Measurements from ENCODE around the gene SRSF5.

SRSF5 gene

DNA sequence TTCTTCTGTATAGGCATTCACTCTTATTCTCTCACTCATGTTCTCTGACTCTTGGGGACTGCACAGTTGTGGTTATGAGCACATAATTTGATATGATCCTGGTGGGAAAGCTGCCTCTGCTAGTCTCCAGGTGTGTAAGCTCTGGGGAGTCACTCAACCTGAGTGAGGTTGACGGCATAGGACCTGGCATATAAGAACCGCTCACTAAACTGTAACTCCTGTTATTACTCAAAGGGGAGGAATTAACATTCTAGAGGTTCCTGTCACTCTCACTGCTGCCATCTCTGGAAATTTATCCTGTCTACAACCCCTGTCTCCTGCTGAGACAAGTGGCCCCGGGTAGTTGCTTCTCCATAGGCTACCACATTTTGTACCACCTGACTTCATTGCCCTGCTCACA, 14.0 kb downstream of the SRSF5 start:
- ATAC-seq, result no peak

DNA sequence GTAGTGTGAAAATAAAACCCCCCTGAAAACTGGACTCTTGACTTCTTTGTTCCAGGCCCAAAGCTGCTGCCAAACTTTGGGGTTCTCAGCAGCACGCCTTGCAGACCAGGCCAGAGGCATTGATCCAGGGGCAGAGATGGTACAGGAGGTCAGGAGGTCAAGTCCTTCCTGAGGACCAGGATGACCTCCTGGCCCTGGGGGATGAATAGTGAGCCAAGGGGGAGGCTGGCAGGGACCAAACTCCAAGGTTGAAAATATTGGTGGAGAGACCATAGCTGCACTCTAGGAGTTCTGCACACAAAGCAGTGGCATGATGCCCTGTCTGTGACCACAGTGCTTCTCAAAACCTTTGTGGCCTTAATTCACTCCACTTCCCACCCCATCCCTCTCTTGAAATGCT, 18.0 kb downstream of the SRSF5 start:
- ATAC-seq, result no peak
- TF ChIP-seq SNAI2 (CRISPR knock-in tag; IDR thresholded peaks at IDR 0.05), result no peak
- no peak for TF ChIP-seq BACH2 (CRISPR knock-in tag; IDR thresholded peaks at IDR 0.05; ENCODE audit: borderline replicate concordance)
- TF ChIP-seq ZFP3 (CRISPR knock-in tag; IDR thresholded peaks at IDR 0.05), result peak; percentile 46; the same call in 1 of the 2 replicates

More for the DNA sequence above, 14.0 kb downstream of the SRSF5 start:
- no peak for TF ChIP-seq TCF4 (CRISPR knock-in tag; IDR thresholded peaks at IDR 0.05; ENCODE audit: borderline replicate concordance)
- TF ChIP-seq, protein P1, sequence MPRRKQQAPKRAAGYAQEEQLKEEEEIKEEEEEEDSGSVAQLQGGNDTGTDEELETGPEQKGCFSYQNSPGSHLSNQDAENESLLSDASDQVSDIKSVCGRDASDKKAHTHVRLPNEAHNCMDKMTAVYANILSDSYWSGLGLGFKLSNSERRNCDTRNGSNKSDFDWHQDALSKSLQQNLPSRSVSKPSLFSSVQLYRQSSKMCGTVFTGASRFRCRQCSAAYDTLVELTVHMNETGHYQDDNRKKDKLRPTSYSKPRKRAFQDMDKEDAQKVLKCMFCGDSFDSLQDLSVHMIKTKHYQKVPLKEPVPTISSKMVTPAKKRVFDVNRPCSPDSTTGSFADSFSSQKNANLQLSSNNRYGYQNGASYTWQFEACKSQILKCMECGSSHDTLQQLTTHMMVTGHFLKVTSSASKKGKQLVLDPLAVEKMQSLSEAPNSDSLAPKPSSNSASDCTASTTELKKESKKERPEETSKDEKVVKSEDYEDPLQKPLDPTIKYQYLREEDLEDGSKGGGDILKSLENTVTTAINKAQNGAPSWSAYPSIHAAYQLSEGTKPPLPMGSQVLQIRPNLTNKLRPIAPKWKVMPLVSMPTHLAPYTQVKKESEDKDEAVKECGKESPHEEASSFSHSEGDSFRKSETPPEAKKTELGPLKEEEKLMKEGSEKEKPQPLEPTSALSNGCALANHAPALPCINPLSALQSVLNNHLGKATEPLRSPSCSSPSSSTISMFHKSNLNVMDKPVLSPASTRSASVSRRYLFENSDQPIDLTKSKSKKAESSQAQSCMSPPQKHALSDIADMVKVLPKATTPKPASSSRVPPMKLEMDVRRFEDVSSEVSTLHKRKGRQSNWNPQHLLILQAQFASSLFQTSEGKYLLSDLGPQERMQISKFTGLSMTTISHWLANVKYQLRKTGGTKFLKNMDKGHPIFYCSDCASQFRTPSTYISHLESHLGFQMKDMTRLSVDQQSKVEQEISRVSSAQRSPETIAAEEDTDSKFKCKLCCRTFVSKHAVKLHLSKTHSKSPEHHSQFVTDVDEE (CRISPR knock-in tag; IDR thresholded peaks at IDR 0.05), result no peak

DNA sequence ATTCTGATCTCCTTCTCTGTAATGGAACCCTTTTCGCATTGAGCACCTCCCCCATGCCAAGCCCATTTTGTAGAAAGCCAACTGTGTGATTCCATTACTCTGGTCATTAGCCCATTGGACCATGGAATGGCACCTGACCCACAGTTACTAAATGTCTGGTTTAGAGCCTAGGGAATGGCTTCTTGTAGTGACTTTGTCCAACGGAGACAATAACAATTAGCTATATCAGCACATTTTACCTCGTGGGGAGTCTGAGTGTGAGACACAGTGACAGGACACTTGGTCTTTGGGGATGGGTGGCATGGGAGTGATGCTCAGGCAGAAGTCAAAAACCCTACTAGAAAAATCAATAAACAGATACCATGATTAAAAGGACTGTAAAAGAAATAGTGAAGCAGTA, 19.7 kb downstream of the SRSF5 start:
- no peak for TF ChIP-seq ZC3H10 (CRISPR knock-in tag; IDR thresholded peaks at IDR 0.05)
- TF ChIP-seq SNAI2 (CRISPR knock-in tag; IDR thresholded peaks at IDR 0.05), result no peak
- no peak for TF ChIP-seq CSDC2 (CRISPR knock-in tag; IDR thresholded peaks at IDR 0.05)
- TF ChIP-seq TOX (CRISPR knock-in tag; IDR thresholded peaks at IDR 0.05; ENCODE audit: borderline replicate concordance), result no peak
- ATAC-seq, result no peak

DNA sequence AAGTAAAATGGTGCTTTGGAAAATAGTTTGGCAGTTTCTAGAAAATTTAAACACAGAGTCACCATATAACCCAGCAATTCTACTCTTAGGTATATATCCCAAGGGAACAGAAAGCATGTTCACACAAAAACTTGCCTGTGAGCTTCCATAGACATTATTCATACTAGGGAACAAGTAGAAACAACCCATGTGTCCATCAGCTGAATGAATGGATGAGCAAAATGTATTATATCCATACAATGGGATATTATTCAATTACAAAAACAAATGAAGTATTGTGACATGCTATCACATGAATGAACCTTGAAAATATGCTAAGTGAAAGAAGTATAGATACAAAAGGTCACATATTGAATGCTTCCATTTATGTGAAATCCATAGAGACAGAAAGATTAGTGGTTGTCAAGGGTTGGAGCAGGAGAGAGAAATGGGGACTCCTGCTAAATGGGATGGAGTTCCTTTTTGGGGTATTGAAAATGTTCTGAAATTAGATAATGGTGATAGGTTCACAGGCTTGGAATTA, 22.2 kb downstream of the SRSF5 start:
- no peak for ATAC-seq

DNA sequence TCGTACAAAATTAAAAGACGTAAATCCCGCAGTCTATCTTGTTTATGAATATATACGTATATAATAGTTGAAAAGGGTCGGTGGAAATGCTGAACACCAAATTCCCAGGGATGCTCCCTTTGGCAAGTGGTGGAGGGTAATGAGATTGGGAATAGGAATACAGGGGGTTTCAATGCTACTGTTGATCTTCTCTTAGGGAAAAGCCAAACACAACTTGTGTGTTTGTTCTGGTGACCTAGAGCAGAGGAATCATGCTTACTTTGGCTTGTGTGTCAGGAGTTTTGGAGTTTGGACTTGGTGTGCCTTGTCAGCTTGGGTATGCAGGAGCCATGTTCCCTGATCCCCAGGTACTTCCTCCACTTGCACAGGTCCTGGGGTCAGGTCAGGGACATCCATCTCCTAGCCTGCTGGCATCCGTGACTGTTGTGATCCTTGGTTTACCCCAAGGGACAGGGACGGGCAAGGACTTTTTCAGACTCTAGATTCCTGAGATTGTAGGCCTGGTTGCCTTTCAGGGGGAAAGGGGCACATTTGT, 26.0 kb downstream of the SRSF5 start:
- no peak for ATAC-seq
- TF ChIP-seq, protein P2, sequence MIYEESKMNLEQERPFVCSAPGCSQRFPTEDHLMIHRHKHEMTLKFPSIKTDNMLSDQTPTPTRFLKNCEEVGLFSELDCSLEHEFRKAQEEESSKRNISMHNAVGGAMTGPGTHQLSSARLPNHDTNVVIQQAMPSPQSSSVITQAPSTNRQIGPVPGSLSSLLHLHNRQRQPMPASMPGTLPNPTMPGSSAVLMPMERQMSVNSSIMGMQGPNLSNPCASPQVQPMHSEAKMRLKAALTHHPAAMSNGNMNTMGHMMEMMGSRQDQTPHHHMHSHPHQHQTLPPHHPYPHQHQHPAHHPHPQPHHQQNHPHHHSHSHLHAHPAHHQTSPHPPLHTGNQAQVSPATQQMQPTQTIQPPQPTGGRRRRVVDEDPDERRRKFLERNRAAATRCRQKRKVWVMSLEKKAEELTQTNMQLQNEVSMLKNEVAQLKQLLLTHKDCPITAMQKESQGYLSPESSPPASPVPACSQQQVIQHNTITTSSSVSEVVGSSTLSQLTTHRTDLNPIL (CRISPR knock-in tag; IDR thresholded peaks at IDR 0.05; ENCODE audit: low read depth), result no peak
- TF ChIP-seq ESRRG (CRISPR knock-in tag; IDR thresholded peaks at IDR 0.05) (no peak), OSR1 (CRISPR knock-in tag; IDR thresholded peaks at IDR 0.05) (no peak), PPARA (CRISPR knock-in tag; IDR thresholded peaks at IDR 0.05; ENCODE audit: borderline replicate concordance) (no peak), ZFP30 (CRISPR knock-in tag; IDR thresholded peaks at IDR 0.05) (no peak), CSDC2 (CRISPR knock-in tag; IDR thresholded peaks at IDR 0.05) (no peak), TCF4 (CRISPR knock-in tag; IDR thresholded peaks at IDR 0.05; ENCODE audit: borderline replicate concordance) (no peak), ISL1 (CRISPR knock-in tag; IDR thresholded peaks at IDR 0.05) (no peak)
- TF ChIP-seq, protein P3, sequence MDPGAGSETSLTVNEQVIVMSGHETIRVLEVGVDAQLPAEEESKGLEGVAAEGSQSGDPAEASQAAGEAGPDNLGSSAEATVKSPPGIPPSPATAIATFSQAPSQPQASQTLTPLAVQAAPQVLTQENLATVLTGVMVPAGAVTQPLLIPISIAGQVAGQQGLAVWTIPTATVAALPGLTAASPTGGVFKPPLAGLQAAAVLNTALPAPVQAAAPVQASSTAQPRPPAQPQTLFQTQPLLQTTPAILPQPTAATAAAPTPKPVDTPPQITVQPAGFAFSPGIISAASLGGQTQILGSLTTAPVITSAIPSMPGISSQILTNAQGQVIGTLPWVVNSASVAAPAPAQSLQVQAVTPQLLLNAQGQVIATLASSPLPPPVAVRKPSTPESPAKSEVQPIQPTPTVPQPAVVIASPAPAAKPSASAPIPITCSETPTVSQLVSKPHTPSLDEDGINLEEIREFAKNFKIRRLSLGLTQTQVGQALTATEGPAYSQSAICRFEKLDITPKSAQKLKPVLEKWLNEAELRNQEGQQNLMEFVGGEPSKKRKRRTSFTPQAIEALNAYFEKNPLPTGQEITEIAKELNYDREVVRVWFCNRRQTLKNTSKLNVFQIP (CRISPR knock-in tag; IDR thresholded peaks at IDR 0.05; ENCODE audit: borderline replicate concordance, low read depth), result no peak

More for the DNA sequence above, 22.2 kb downstream of the SRSF5 start:
- TF ChIP-seq ZFP3 (CRISPR knock-in tag; IDR thresholded peaks at IDR 0.05), result no peak
- TF ChIP-seq CSDC2 (CRISPR knock-in tag; IDR thresholded peaks at IDR 0.05), result no peak
- no peak for TF ChIP-seq GLIS3 (CRISPR knock-in tag; IDR thresholded peaks at IDR 0.05)
- TF ChIP-seq, protein P4, sequence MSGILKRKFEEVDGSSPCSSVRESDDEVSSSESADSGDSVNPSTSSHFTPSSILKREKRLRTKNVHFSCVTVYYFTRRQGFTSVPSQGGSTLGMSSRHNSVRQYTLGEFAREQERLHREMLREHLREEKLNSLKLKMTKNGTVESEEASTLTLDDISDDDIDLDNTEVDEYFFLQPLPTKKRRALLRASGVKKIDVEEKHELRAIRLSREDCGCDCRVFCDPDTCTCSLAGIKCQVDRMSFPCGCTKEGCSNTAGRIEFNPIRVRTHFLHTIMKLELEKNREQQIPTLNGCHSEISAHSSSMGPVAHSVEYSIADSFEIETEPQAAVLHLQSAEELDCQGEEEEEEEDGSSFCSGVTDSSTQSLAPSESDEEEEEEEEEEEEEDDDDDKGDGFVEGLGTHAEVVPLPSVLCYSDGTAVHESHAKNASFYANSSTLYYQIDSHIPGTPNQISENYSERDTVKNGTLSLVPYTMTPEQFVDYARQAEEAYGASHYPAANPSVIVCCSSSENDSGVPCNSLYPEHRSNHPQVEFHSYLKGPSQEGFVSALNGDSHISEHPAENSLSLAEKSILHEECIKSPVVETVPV (CRISPR knock-in tag; IDR thresholded peaks at IDR 0.05), result no peak
- TF ChIP-seq, protein P2 (CRISPR knock-in tag; IDR thresholded peaks at IDR 0.05; ENCODE audit: low read depth), result no peak
- TF ChIP-seq RARB (CRISPR knock-in tag; IDR thresholded peaks at IDR 0.05), result no peak
- TF ChIP-seq TCF4 (CRISPR knock-in tag; IDR thresholded peaks at IDR 0.05; ENCODE audit: borderline replicate concordance), result no peak
